HG02571 (cell line): Measurements from ENCODE around the gene TMEFF1.

Experiments
- ATAC-seq: cut with Tn5 transposase; IDR thresholded peaks from one replicate; pipeline ENCODE4 v1.9.1; 2021; ENCODE audit warnings: mild to moderate bottlenecking, moderate library complexity; ENCODE audit not compliant: unreplicated experiment

Gene TMEFF1

DNA sequence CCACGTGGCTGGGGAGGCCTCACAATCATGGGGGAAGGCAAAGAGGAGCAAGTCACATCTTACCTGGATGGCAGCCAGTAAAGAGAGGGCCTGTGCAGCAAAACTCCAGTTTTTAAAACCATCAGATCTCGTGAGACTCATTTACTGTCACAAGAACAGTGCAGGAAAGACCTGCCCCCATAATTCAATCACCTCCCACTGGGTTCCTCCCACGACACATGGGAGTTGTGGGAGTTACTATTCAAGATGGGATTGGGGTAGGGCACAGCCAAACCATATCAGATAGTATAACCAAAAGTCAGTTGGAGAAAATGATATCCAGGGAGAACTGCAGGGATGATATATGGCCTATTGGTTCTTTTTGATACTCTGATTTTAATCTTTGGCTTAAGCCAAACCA lies 94.9 kb downstream of the TMEFF1 start:
- no peak for ATAC-seq

DNA sequence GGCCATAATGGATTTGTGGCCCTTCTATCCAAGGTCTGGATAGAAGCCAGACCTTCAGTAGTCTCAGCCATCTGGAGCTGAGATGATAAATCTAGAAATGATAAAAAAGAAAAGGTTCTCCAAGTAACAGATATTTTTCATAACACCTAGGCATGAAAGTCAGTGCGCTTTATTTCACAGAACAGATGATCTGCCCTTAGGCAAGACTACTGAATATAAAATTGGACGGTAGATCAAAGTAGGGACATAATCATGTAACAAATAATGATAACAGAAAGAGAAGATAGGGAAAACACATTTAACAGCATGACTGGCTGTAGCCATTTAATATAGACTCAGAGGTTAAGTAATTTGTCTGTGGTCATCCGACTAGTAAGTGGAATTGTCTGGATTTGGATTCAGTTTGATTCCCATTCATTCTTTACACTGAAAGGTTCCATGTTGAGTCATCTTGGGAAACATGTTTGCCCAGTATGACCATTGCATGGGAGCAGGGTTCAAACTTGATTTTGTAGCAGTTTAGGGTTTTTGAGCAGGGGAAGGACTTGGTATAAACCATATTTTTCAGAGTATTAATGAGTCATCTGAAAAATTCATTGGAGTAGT lies 100.8 kb downstream of the TMEFF1 start:
- no peak for ATAC-seq

DNA sequence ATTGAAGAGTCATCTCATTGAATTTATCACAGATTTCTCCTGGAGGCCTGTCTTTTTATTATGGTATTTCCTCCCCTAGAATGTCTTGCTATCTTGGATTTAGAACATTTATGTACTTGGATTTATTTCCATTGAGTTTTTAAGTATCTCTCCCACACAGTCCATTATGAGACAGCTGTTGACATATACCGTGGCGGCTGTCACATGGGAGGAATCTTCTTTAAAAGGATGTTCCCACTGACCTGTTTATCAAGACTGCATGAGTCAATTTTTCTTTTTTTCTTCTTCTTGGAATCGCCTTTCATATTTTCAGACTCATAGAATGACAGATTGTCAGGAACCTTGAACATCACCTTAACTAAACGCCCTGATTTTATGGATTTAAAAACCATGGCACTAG lies 102.1 kb downstream of the TMEFF1 start:
- no peak for ATAC-seq

DNA sequence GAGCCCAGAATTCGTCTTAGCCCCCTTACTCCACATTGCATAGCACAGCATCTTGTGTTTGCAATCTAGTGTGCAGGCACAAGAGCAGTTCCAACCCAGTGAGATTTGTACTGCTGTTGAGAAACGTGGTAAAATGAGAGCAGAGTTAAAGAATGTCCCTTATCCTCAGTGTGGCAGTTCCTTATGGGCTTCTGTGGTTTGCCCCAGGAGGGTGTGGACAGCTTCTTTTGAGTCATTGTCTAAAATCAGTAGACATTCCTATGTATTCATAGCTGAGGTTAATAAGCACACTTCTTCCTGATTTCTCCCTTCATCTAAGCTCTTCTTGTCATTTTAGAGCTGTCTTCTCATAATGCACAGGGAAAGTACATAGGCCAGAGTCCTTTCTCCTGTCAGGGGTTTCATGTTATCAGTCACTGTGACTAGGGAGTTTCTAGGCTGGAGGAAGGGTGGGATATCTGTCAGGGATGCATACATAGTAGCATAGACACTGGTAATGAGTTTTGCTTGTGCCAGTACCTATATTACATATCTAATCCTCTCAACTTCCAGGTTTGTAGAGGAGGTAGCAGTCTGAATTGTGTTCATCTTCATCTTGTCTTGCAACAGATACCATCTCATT lies 102.9 kb downstream of the TMEFF1 start:
- ATAC-seq: no peak

DNA sequence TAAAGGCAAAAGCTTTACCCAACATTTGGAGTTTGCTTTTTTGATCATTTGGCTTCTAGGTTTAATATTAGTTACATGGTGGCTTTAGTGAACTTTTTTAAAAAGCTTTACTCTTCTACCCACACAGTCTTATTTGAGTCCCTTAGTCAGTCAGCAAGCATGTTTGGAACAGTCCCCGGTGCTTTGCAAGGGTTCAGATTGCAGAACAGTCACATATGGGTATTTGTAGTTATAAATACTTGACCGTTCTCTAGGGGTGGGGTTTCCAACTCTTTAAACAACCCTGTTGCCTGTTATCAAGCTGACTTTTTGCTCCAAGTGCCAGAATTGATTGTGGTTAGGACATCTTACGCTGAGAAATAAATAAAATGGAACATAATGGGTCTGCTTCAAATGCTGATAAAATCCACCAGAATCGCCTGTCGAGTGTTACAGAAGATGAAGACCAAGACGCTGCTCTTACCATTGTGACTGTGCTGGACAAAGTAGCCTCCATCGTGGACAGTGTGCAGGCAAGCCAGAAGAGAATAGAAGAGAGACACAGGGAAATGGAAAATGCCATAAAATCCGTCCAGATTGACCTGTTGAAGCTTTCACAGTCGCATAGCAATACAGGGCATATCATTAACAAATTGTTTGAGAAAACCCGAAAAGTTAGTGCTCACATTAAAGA lies 105.0 kb downstream of the TMEFF1 start, which contains the start of gene CAVIN4:
TSS of gene CAVIN4 (plus strand) at position 304 of the 673 bp plus-strand sequence. CDS start at position 369, 65 bp downstream.
- no peak for ATAC-seq

DNA sequence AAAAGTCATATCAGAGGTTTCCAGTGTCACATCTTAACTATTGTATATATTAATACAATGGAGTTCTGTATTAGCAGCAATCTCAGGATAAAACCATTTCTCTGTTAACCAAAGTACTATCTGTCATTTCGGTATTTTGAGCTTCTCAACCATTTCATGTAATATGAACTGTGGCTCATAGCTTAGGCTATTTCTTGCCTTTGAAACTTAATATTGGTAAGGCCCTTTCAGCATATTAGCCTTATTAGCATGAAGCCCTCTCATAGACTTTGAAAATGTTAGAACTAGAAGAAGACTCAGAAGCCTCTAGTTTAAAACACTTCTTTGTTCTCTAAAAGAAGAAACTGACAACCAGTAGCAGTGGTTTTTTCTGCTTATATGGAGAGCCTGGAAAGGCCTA lies 105.7 kb downstream of the TMEFF1 start:
- no peak for ATAC-seq

DNA sequence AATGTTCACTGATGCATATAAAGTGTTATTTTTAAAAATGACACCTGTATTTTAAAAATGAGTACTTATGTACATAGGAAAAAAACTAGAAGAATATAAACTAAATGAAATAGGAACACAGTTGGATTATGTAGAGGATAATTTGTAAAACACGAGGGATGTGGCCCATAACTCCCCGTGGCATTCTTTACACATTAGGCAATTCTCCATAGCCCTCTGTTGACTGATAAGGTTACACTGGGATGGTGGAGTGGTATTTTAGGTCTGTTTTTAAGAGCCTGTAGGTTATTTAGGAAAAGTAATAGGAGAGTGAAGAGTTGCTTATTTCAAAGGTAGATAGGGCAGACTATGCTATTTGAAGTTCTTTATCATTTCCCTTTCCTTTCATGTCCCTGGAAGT lies 106.7 kb downstream of the TMEFF1 start:
- ATAC-seq: no peak

DNA sequence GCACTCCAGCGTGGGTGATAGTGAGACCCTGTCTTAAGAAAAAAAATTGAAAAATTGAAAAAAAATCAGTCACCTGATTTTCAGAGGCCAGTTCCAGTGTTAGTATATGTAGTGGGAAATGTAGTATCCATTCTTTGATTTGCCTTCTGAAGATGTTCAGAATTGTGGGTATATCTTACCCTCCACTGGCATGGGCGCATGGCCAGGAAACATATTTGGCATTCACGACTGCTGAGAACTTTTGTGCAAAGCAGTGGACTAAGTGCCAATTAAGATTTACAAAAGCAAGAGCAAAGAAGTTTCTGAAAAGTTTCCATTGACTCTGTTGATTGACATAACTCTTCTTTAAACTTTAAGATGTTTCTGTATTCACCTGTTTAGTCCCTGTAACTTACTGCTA lies 107.3 kb downstream of the TMEFF1 start:
- ATAC-seq: no peak

DNA sequence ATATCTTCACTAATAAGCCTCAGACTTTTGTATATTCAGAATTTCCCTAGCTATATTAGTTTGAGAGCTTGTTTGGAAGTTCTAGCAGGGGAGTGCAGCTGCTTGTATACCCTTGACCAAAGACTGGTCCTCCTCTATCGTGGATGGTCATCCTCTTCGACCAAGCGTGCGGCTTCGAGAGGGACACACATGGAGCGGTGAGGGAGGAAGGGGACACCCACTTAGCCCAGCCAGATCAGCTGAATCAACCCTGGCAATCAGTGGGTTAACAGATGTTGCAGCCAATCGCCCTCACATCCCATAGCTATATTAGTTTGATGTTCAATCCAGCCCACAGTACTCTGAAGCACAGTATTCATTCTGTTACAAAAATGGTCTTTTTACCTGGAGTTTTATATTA lies 108.1 kb downstream of the TMEFF1 start:
- ATAC-seq: no peak

DNA sequence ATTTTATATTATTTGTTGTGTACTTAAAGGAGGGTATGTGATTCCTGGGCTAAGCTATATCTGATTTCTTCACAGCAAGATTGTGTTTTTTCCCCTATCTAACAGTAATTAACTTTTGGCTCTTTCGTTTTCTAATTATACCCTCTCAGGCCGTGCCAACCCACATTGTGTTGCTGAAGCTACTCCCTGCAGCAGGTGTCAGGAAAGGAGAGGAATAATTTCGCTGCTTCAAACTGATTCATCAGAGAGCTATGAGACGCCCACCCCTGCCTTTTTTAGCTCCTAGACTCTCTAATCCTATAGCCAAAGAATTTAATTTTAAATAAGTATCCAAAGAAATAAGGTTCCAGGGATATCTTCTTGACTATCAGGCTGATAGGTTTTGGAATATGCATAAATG lies 108.7 kb downstream of the TMEFF1 start:
- ATAC-seq: no peak

DNA sequence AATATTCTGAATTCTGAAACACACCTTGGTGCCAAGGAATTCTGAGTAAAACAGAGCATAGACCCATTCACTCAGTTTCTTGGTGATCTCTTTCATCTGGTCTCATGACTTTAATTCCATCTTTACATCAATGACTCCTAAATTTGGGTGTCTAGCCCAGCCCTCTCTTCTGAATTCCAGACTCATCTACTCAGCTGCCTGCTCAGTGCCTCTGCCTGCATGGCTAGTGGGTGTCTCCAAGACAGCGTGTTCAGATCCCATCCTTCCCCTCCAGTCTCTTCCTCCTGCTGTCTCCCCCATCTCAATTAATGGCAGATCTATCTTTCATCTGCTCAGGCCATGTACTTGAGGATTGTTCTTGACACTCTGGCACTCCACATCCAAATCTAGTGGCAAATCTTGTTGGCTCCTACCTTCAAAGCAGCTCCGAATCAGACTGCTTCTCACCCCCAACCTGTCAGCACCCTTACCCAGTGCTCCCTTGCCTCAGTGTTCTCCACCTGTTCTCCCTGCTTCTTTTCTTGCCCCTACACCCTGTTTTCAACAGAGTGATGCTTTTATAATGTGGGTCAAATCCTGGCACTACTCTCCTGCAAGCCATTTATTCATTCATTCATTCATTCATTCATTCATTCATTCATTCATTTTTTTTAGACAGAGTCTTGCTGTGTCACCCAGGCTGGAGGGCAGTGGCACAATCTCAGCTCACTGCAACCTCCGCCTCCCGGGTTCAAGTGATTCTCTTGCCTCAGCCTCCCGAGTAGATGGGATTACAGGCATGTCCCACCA lies 110.3 kb downstream of the TMEFF1 start:
- no peak for ATAC-seq

DNA sequence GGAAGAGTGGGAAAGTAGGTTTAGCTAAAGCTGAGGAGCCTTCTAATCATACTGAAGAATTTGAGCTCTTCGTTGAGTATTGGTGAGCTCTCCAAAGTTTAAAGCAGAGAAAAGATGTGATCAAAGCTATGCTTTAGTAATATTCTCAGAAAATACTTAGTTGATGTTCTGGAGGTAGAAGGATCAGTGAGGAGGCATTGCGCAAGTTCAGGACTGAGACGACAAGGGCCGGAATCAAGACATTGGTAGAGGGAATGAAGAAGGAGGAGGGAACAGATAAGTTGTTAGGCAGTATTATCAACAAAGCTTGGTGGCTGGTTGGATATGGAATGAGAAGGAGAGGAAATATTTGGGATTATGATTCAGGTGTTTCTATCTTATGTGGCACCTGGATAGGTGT lies 112.0 kb downstream of the TMEFF1 start:
- no peak for ATAC-seq

DNA sequence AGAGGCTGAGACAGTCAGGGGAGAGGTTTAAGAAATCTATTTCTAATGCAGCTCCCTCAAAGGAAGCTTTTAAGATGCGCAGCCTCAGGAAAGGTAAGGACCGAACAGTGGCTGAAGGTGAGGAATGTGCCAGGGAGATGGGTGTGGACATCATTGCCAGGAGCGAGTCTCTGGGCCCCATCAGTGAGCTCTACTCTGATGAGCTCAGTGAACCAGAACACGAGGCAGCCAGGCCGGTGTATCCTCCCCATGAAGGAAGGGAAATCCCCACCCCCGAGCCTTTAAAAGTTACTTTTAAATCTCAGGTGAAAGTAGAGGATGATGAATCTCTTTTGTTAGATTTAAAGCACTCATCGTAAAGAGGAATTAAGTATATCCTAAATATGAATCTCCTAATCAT lies 113.1 kb downstream of the TMEFF1 start:
- no peak for ATAC-seq

DNA sequence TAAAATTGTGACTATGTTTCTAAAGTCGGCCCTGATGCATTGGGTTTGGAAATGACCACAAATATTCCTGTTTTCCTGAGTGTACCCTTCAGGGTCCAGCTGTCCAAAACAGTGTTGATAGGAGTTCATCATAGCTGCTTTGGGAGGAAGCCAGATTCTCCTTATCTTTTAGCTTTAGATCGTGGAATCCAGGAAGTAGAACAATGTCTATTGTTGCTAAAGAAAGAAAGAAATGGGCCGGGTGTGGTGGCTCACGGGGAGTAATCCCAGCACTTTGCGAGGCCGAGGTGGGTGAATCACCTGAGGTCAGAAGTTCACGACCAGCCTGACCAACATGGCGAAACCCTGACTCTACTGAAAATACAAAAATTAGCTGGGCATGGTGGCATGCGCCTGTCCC lies 114.4 kb downstream of the TMEFF1 start:
- ATAC-seq: no peak

DNA sequence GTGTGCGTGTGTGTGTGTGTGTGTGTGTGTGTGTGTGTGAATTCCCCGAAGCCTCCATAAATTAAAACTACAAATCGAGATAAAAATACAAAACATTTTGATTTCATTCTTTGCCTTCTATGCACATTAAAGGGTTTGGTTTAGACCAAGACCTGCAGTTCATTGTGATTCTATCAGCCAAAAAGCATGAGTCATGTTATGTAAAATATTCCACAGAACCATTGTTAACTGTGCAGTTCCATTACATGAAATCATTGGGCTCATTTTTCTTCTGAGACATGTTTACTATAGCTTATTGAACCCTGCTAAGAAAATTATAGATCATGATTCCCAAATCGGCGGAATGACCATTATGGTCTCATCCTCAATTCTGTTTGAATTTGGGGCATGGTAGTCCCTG lies 116.6 kb downstream of the TMEFF1 start:
- ATAC-seq: no peak

DNA sequence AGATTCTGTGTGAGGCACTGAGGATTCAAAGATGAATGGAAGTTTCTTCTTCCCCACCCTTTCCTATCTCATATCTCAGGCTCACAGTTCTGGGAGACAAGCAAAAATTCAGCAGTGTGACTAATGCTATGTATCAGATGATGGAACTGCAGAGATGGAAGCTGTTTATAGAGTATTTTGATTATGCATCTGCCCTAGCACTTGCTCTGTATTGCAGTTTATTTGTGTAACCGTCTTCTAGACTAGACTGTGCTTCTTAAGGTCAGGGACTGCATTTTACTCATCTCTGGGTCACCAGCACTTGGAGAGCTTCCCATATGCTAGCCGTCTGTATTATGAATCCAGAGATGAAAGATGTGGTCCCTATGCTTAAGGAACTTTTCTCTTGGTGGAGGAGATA lies 117.5 kb downstream of the TMEFF1 start:
- no peak for ATAC-seq

DNA sequence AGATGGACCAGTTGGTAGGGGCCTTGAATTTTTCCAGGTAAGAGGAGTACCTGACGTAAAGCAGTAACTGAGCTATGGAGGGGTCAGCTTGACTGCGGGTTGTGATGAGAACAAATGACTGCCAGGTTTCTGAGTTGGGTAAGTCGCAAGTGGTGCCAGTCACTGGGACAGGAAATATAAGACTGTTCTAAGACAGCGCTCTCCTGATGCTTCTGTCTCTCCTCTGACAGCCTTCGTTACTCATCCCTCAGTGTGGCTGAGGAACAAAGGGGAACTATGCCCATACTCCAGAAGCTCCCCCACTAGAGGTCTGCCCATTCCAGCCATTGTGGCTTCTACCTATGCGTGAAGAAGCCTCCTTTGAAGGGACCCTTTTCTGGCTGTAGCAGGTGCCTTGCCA lies 118.2 kb downstream of the TMEFF1 start:
- ATAC-seq: no peak

DNA sequence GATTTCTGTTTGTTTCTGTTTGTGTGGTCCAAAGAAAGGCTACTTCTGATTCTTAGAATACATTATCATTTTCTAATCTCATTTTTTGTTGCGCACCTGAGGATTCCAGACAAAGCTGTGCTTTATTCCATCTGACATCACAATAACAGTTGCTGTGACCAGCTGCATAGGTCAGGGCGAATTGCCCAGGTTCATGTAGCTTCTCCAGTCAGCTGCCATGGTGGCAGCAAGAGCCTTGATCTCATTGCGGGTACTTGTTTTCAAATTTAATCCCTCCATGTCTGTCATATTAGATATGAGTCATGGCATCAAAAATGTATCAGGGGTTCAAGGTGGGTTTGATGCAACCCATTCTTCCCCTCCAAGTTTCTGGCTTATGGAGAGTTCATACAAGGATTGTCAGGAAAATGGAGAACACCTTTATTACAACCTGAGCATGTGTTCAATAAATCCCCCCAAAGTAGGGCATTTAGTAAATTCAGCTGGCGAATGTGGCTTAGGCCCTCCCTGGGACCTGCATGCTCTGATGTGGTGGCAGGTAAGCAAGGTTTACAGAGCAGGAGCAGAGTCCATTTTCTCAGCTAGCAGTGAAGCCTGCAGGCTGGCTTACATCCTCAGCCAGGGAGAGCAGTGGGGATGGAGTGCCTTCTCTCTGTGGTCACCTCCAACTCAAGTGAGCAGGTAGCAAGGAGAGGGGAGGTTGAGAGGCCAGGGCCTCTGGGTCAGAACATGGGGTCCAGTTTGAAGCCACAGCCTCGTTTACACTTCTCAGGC lies 118.9 kb downstream of the TMEFF1 start:
- no peak for ATAC-seq

DNA sequence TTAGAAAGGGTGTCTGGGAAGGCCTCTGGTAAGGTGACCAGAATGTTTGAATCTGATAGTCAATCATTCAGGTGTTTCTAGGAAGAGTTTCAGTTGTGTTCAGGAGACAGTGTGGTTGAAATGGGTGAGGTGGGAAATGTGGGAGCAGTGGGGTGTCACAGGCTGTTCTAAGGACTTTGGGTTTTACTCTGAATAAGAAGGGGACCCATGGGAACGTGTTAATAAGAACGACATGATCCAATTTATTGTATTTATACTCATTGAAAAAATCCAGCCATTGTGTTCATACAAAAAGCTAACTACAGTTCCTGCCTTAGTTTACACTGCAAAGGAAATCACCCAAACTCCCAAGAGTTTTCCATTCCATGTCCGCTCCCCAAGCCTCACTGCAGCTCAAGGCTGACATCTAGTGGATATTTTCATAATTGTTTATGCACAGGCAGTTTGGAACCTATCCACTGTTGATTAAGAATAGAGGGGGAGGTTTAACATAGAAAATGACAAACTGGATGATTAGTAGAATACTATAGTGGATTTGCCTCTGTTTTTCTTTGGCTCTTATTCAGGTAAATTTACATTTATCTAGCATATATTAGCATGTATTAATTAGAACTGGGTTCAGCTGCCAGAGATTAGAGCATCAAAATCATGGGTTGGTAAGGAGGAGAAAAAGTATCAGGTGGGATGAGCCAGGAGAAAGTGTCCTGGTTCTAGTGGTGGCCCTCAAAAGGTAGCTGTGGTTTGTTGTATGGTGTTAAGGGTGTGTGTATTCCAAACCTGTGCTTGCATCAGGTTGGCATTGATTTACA lies 122.6 kb downstream of the TMEFF1 start:
- ATAC-seq: peak; percentile 47

DNA sequence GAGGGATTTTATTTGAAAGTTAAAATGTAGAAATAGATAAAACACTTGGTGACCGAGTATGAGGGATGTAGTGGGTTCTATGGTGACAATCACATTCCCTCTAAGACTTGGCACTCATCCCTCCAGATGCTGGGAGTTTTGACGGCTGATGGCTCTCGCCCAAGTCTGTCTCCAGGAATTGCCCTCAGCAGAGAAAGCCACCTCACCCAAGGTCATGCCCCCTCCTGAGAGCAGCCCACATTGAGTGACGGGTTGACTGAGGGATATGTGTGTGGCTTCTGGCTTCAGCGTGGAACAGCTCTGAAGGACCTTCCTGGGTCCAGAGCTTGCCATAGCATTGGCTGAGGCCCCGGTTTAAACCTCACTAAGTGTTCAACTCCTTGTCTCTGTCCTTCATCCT lies 124.3 kb downstream of the TMEFF1 start:
- ATAC-seq: no peak
